ENCODE measurements around the gene GUCY1A2.

DNA sequence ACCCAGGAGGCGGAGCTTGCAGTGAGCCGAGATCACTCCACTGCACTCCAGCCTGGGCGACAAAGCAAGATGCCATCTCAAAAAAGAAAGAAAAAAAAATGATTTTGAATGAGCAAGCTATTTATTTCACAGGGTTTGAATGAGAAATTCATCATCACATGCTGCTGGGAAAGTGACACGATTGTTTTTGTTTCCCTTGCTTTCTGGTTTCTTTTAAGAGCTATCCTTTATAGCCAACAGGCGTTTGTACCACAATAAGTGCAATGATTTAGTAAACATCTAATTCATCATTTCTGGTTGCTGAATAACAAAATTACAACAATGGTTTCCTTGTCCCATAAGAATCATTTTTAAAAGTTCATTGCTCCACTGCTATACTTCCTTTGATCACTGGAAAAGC lies 129.9 kb downstream of the GUCY1A2 start:
- TF ChIP-seq EZH2 (IDR thresholded peaks at IDR 0.05; ENCODE audit: low read length, unreplicated experiment), result no peak
- TF ChIP-seq EZH2phosphoT487 (IDR thresholded peaks at IDR 0.05; ENCODE audit: borderline replicate concordance, low read length), result no peak
